SK-N-SH (cell line): ENCODE data around the gene RNLS. TPM values are rescaled to one million over a fixed set of nuclear protein-coding genes. Genes with fewer than 3 reads are reported as not detected.

Experiments used
- CTCF ChIA-PET: fragments of 300-600, 350-600 bp; formaldehyde crosslinking; extraction: SDS; loops from one replicate; lab custom pipeline; 2021; lab: Yijun Ruan, JAX
- POLR2A ChIA-PET: fragments of 350-600 bp; sonication (Branson Sonifier 250); formaldehyde crosslinking; extraction: SDS; loops from one replicate; lab custom pipeline; 2020; ENCODE audit warnings: antibody characterized with exemption, inconsistent platforms; lab: Yijun Ruan, JAX
- DNase-seq: peaks from one replicate; pipeline ENCODE4 v3.0.0; 2012
- H2AFZ ChIP-seq: fragments of 200-600 bp; sonication (generic); 2 replicates; pipeline ENCODE4 v1.8.1; 2016; ENCODE audit warnings: antibody characterized with exemption, mild to moderate bottlenecking, low read depth
- H3F3A ChIP-seq: fragments of 200-600 bp; sonication (generic); replicated peaks from 2 replicates; pipeline ENCODE3; 2016; ENCODE audit warnings: antibody characterized with exemption, mild to moderate bottlenecking; ENCODE audit not compliant: insufficient read depth
- H3K27ac ChIP-seq, 2 experiments: fragments of 200-500 bp in 1 of 2; fragments of 200-600 bp in 1 of 2; sonication (Bioruptor generic) in 1 of 2; sonication (generic), shearing (Covaris generic) in 1 of 2; 2 replicates each; pipeline versions ENCODE4 v1.5.1 to v1.6.1; 2014 to 2016; ENCODE audit warnings: low read depth in 2 of 2, inconsistent platforms in 1 of 2, low read length in 1 of 2, mild to moderate bottlenecking in 1 of 2, mixed read lengths in 1 of 2
- H3K27me3 ChIP-seq: fragments of 200-600 bp; sonication (generic), shearing (Covaris generic); 2 replicates; pipeline ENCODE4 v1.6.1; 2016; ENCODE audit warnings: mixed run types; ENCODE audit not compliant: insufficient read depth
- H3K36me3 ChIP-seq, 2 experiments: fragments of 200-500 bp in 1 of 2; fragments of 200-600 bp in 1 of 2; sonication (Bioruptor generic) in 1 of 2; sonication (generic) in 1 of 2; replicated peaks in 1 of 2; 2 replicates each; pipeline versions ENCODE3 to v1.5.1; 2014 to 2016; ENCODE audit warnings: low read length in 1 of 2, mild to moderate bottlenecking in 1 of 2; ENCODE audit not compliant: insufficient read depth in 2 of 2, control insufficient read depth in 1 of 2
- H3K4me1 ChIP-seq, 2 experiments: fragments of 200-500 bp in 1 of 2; fragments of 200-600 bp in 1 of 2; sonication (Bioruptor generic) in 1 of 2; sonication (generic), shearing (Covaris generic) in 1 of 2; 2 replicates each; pipeline versions ENCODE4 v1.5.1 to v1.6.1; 2014 to 2016; ENCODE audit warnings: low read depth in 1 of 2, low read length in 1 of 2, mixed run types in 1 of 2; ENCODE audit not compliant: insufficient read depth in 2 of 2, control insufficient read depth in 1 of 2
- H3K4me2 ChIP-seq: fragments of 200-600 bp; sonication (generic), shearing (Covaris generic); 2 replicates; pipeline ENCODE4 v1.6.1; 2017; ENCODE audit warnings: mixed run types
- H3K4me3 ChIP-seq, 2 experiments: fragments of 200-500 bp in 1 of 2; fragments of 200-600 bp in 1 of 2; sonication (Bioruptor generic) in 1 of 2; sonication (generic), shearing (Covaris generic) in 1 of 2; 2 replicates each; pipeline versions ENCODE4 v1.5.1 to v1.8.1; 2014 to 2016; ENCODE audit warnings: low read depth in 2 of 2, inconsistent platforms in 1 of 2, low read length in 1 of 2, mild to moderate bottlenecking in 1 of 2, mixed read lengths in 1 of 2, moderate library complexity in 1 of 2
- H3K79me2 ChIP-seq: fragments of 200-600 bp; sonication (generic); 2 replicates; pipeline ENCODE4 v1.8.1; 2017; ENCODE audit warnings: mild to moderate bottlenecking; ENCODE audit not compliant: insufficient read depth
- H3K9ac ChIP-seq: fragments of 200-600 bp; sonication (generic); 2 replicates; pipeline ENCODE4 v1.6.1; 2017; ENCODE audit warnings: mixed run types
- H3K9me2 ChIP-seq: fragments of 200-600 bp; sonication (generic); 2 replicates; pipeline ENCODE4 v1.6.1; 2017; ENCODE audit warnings: mixed run types
- H3K9me3 ChIP-seq: fragments of 200-600 bp; sonication (generic); 2 replicates; pipeline ENCODE4 v1.6.1; 2017; ENCODE audit warnings: mixed run types, mild to moderate bottlenecking, moderate library complexity
- H4K20me1 ChIP-seq: fragments of 200-600 bp; sonication (generic); 2 replicates; pipeline ENCODE4 v1.6.1; 2017; ENCODE audit warnings: mild to moderate bottlenecking, mixed run types; ENCODE audit not compliant: insufficient read depth
- CHD2 ChIP-seq: fragments of 150-350 bp; IDR thresholded peaks from 2 replicates; pipeline ENCODE4 v1.6.1; 2018; ENCODE audit warnings: low read length; ENCODE audit not compliant: partially characterized antibody
- ELF1 ChIP-seq: IDR thresholded peaks from 2 replicates; pipeline ENCODE4 v1.4.0; 2012
- EP300 ChIP-seq, 2 experiments: IDR thresholded peaks; 2 replicates each; pipeline versions ENCODE4 v1.4.0 to v1.6.1; 2012; ENCODE audit warnings: borderline replicate concordance in 1 of 2, low read depth in 1 of 2, low read length in 1 of 2
- EZH2phosphoT487 ChIP-seq: fragments of 200-600 bp; sonication (generic); IDR thresholded peaks from 2 replicates; pipeline ENCODE4 v1.6.1; 2017; ENCODE audit warnings: low read depth, mixed run types, mild to moderate bottlenecking, antibody characterized with exemption, moderate library complexity, borderline replicate concordance
- FOXM1 ChIP-seq: IDR thresholded peaks from 2 replicates; pipeline ENCODE4 v1.4.0; 2012; ENCODE audit warnings: low read depth, mild to moderate bottlenecking
- GABPA ChIP-seq: IDR thresholded peaks from 2 replicates; pipeline ENCODE4 v1.4.0; 2012; ENCODE audit warnings: low read depth, mild to moderate bottlenecking
- NRF1 ChIP-seq: IDR thresholded peaks from 2 replicates; pipeline ENCODE4 v1.6.1; 2012; ENCODE audit warnings: low read depth, mild to moderate bottlenecking, low read length
- RAD21 ChIP-seq: IDR thresholded peaks from 2 replicates; pipeline ENCODE4 v1.6.1; 2012; ENCODE audit warnings: mild to moderate bottlenecking, low read length
- RXRA ChIP-seq: IDR thresholded peaks from 2 replicates; pipeline ENCODE4 v1.4.0; 2012; ENCODE audit warnings: low read depth, mild to moderate bottlenecking, borderline replicate concordance
- SIN3A ChIP-seq: IDR thresholded peaks from 2 replicates; pipeline ENCODE4 v1.6.1; 2012; ENCODE audit warnings: low read depth, mild to moderate bottlenecking, low read length, moderate library complexity, borderline replicate concordance
- TCF12 ChIP-seq: IDR thresholded peaks from 2 replicates; pipeline ENCODE4 v1.4.0; 2012
- TEAD4 ChIP-seq: IDR thresholded peaks from 2 replicates; pipeline ENCODE4 v1.4.0; 2012; ENCODE audit warnings: mild to moderate bottlenecking, borderline replicate concordance; ENCODE audit not compliant: insufficient read depth
- YY1 ChIP-seq: IDR thresholded peaks from 2 replicates; pipeline ENCODE4 v1.4.0; 2012; ENCODE audit warnings: low read depth, mild to moderate bottlenecking
- WGBS: methylation state at CpG from one replicate; pipeline ENCODE4 v1.1.6; 2017; ENCODE audit warnings: low lambda C conversion rate; 5-methylcytosine and 5-hydroxymethylcytosine counted together
- polyA plus RNA-seq, 3 experiments: library from polyadenylated mRNA; depleted of rRNA; stranded (reverse); fragments of >200 nt; gene quantifications; 2 replicates each; pipeline ENCODE4 v1.2.3, GENCODE V29; 2012
- TF ChIP-seq, protein P1 (sequence below): IDR thresholded peaks from 2 replicates; pipeline ENCODE4; 2012
- TF ChIP-seq, protein P2 (sequence below): fragments of 150-350 bp; IDR thresholded peaks from 2 replicates; pipeline ENCODE4 v1.6.1; 2017; ENCODE audit warnings: antibody characterized with exemption, low read length, low read depth, borderline replicate concordance
- TF ChIP-seq, protein P3 (sequence below): fragments of 150-350 bp; IDR thresholded peaks from 2 replicates; pipeline ENCODE4 v1.6.1; 2016; ENCODE audit warnings: mild to moderate bottlenecking, low read depth, low read length

RNLS gene
- polyA plus RNA-seq (2012; rRNA removed): not detected in 2 replicates
- 0.01 TPM in 1 of 2 replicates, not detected in the other for polyA plus RNA-seq (2012; cell fraction: cytosol; rRNA removed)
- not detected in 2 replicates for polyA plus RNA-seq (2012; cell fraction: nucleus; rRNA removed)

DNA sequence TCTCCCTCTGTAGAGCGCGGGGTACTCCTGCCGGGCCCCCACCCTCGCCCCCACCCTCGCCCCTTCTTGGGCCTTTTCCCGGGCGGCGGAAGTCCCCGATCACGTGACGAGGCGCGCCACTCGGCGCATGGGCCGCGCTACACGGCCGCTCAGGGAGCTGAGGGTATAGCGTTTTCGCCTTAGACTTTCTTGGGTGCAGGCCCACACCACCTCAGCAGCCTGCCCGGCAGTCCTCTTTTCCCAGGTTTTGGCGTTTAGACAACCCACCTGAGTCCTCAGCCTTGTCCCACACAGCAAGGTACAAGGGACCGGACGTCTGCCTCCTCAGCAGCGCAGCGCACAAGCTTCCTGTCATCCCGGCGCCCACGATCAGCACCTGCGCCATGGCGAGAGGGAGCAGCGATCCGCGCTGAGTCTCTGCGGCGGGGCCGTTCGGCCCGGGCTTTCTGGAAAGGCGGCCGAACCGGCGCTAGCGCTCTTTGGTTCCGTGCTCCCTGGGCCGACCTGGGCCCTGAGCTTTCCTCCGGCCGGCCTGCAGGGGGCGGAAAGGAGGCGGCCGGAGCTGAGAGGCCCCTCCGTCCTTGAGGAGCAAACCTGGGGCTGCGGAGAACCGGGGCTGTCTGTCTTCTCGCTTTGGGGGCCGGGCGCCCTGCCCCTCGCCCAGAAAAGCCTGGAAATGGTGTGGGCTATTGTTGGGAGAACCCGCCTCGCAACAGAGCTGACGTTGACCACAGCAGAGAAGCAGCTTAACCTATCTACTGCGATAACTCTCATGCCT is at the start of gene RNLS:
RNLS (minus strand) TSS at position 513 of the 778 bp plus-strand sequence.
- H3K9ac ChIP-seq: no peak within 1 kb of the TSS
- H3K9me3 ChIP-seq: no peaks in the 10 kb centered on the region
- H3F3A ChIP-seq: no peaks in the 10 kb centered on the region
- WGBS: 89% methylated on average over 30 of the region's 63 CpGs
- no peak within 1 kb of the TSS for H3K27ac ChIP-seq
- no peaks in the 10 kb centered on the region; the same call in 1 of the 2 replicates for H3K9me2 ChIP-seq
- no peaks in the 10 kb centered on the region for H3K36me3 ChIP-seq
- no peak within 1 kb of the TSS; a peak in 1 of 4 replicates for H3K4me3 ChIP-seq
- ChIA-PET POLR2A (no interaction called here), CTCF (interaction anchor here (0.9 to 1.4 kb wide), 4 partner anchors 10 to 1049 kb away, joined by 3 read pairs; no protein-coding TSS in a partner anchor)
- no peaks in the 10 kb centered on the region for H3K79me2 ChIP-seq
- no peaks in the 10 kb centered on the region for H4K20me1 ChIP-seq
- no peak within 1 kb of the TSS for H2AFZ ChIP-seq
- H3K4me1 ChIP-seq: no peaks in the 10 kb centered on the region
- peak; percentile 2 for DNase-seq
- TF ChIP-seq TEAD4: no peak
- no peak for TF ChIP-seq RXRA
- no peak for TF ChIP-seq GABPA
- TF ChIP-seq, protein P1, sequence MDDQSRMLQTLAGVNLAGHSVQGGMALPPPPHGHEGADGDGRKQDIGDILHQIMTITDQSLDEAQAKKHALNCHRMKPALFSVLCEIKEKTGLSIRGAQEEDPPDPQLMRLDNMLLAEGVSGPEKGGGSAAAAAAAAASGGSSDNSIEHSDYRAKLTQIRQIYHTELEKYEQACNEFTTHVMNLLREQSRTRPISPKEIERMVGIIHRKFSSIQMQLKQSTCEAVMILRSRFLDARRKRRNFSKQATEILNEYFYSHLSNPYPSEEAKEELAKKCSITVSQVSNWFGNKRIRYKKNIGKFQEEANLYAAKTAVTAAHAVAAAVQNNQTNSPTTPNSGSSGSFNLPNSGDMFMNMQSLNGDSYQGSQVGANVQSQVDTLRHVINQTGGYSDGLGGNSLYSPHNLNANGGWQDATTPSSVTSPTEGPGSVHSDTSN: no peak
- TF ChIP-seq, protein P2, sequence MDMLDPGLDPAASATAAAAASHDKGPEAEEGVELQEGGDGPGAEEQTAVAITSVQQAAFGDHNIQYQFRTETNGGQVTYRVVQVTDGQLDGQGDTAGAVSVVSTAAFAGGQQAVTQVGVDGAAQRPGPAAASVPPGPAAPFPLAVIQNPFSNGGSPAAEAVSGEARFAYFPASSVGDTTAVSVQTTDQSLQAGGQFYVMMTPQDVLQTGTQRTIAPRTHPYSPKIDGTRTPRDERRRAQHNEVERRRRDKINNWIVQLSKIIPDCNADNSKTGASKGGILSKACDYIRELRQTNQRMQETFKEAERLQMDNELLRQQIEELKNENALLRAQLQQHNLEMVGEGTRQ: no peak
- TF ChIP-seq YY1: no peak
- TF ChIP-seq EP300 (IDR thresholded peaks at IDR 0.05; ENCODE audit: borderline replicate concordance in 1 of 2, low read depth in 1 of 2, low read length in 1 of 2): no peak
- no peak for TF ChIP-seq FOXM1
- no peak for TF ChIP-seq RAD21
- no peak for TF ChIP-seq TCF12
- no peak for TF ChIP-seq SIN3A
- TF ChIP-seq NRF1: no peak
- TF ChIP-seq ELF1: no peak
- TF ChIP-seq EZH2phosphoT487: no peak
- TF ChIP-seq, protein P3, sequence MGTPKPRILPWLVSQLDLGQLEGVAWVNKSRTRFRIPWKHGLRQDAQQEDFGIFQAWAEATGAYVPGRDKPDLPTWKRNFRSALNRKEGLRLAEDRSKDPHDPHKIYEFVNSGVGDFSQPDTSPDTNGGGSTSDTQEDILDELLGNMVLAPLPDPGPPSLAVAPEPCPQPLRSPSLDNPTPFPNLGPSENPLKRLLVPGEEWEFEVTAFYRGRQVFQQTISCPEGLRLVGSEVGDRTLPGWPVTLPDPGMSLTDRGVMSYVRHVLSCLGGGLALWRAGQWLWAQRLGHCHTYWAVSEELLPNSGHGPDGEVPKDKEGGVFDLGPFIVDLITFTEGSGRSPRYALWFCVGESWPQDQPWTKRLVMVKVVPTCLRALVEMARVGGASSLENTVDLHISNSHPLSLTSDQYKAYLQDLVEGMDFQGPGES: no peak
- no peak for TF ChIP-seq CHD2
- no peaks in the 10 kb centered on the region for H3K27me3 ChIP-seq
- H3K4me2 ChIP-seq: no peak within 1 kb of the TSS
